GM12878 (cell line): ENCODE data around the gene EPHA2. TPM values are rescaled to one million over a fixed set of nuclear protein-coding genes. Genes with fewer than 3 reads are reported as not detected.

ENCODE experiments used
- ATAC-seq: fragments of 200-7000 bp; cut with Tn5 transposase; 3 replicates; pipeline ENCODE4 v1.9.1; 2020; ENCODE audit warnings: mild to moderate bottlenecking, moderate library complexity
- BruUV-seq: library from RNA; stranded (reverse); fragments of 400-500 nt; replicated peaks from 2 replicates; lab custom pipeline; 2021; lab: Mats Ljungman, UMichigan
- CTCF ChIA-PET: fragments of 300-600 bp; sonication (Branson Sonifier 250); formaldehyde crosslinking; extraction: SDS; loops from one replicate; lab custom pipeline; 2021; ENCODE audit warnings: inconsistent platforms; lab: Yijun Ruan, JAX
- POLR2A ChIA-PET: fragments of 350-600 bp; formaldehyde crosslinking; extraction: SDS; loops from one replicate; lab custom pipeline; 2021; ENCODE audit warnings: inconsistent platforms; lab: Charles Lee
- RAD21 ChIA-PET: fragments of 300-600 bp; sonication (Branson Sonifier 250); formaldehyde crosslinking; loops from one replicate; lab custom pipeline; 2023; ENCODE audit warnings: antibody characterized with exemption; ENCODE audit not compliant: unreplicated experiment; lab: Charles Lee
- SMC1A ChIA-PET: fragments of 300-600 bp; sonication (Branson Sonifier 250); formaldehyde crosslinking; loops from one replicate; lab custom pipeline; 2023; ENCODE audit not compliant: unreplicated experiment, uncharacterized antibody; lab: Charles Lee
- DNase-seq: peaks from one replicate; pipeline ENCODE4 v3.0.0-alpha.2; 2011; ENCODE audit warnings: low read depth, low spot score
- FAIRE-seq: peaks from 3 replicates; lab custom pipeline; 2011; peaks lifted over from hg19 to GRCh38; lab: Jason Lieb, UNC
- H2AFZ ChIP-seq: 2 replicates; pipeline ENCODE4 v1.6.0; 2011; ENCODE audit warnings: low read depth, low read length, control low read depth; ENCODE audit not compliant: control insufficient read depth
- H3K27ac ChIP-seq: 2 replicates; pipeline ENCODE4 v1.5.1; 2011; ENCODE audit warnings: control low read depth; ENCODE audit not compliant: control insufficient read depth, insufficient read depth
- H3K27me3 ChIP-seq, 2 experiments: replicated peaks in 1 of 2; 2 replicates each; pipeline versions ENCODE4 v1.6.0 to v1.6.1; 2011; ENCODE audit warnings: low read length in 1 of 2; ENCODE audit not compliant: control insufficient read depth in 2 of 2, insufficient read depth in 2 of 2
- H3K36me3 ChIP-seq, 2 experiments: 2 replicates each; pipeline ENCODE4 v1.5.1; 2011; ENCODE audit warnings: low read length in 1 of 2; ENCODE audit not compliant: control insufficient read depth in 2 of 2, insufficient read depth in 2 of 2
- H3K4me1 ChIP-seq: 2 replicates; pipeline ENCODE4 v1.6.1; 2011; ENCODE audit warnings: mild to moderate bottlenecking, low read length, moderate library complexity, mixed read lengths; ENCODE audit not compliant: control insufficient read depth, insufficient read depth
- H3K4me2 ChIP-seq: 2 replicates; pipeline ENCODE4 v1.6.0; 2011; ENCODE audit warnings: control low read depth; ENCODE audit not compliant: control insufficient read depth, insufficient read depth
- H3K4me3 ChIP-seq: fragments of 200-600 bp; sonication (generic); 2 replicates; pipeline ENCODE4 v1.5.1; 2016
- H3K79me2 ChIP-seq: 2 replicates; pipeline ENCODE4 v1.6.0; 2011; ENCODE audit warnings: low read length; ENCODE audit not compliant: control insufficient read depth, insufficient read depth
- H3K9ac ChIP-seq: 2 replicates; pipeline ENCODE4 v1.8.0; 2011; ENCODE audit warnings: low read length, control low read depth, mixed read lengths; ENCODE audit not compliant: control insufficient read depth, insufficient read depth
- H3K9me3 ChIP-seq: replicated peaks from 3 replicates; pipeline ENCODE4 v1.5.1; 2011; ENCODE audit warnings: mild to moderate bottlenecking, low read length; ENCODE audit not compliant: control insufficient read depth, insufficient read depth
- H4K20me1 ChIP-seq: 2 replicates; pipeline ENCODE4 v1.6.0; 2011; ENCODE audit not compliant: control insufficient read depth, insufficient read depth
- BCL11A ChIP-seq: IDR thresholded peaks from 2 replicates; pipeline ENCODE4 v1.6.1; 2011; ENCODE audit warnings: low read depth, low read length
- DPF2 ChIP-seq: fragments of 450-650 bp; IDR thresholded peaks from 2 replicates; pipeline ENCODE4 v1.6.1; 2017; ENCODE audit warnings: mild to moderate bottlenecking
- EGR1 ChIP-seq, 2 experiments: IDR thresholded peaks; 1 replicate in 1 of 2; 2 replicates in 1 of 2; pipeline ENCODE4 v1.6.1; 2011 to 2012; ENCODE audit warnings: low read depth in 2 of 2, low read length in 2 of 2, borderline replicate concordance in 1 of 2, mild to moderate bottlenecking in 1 of 2, moderate library complexity in 1 of 2
- GATAD2B ChIP-seq: fragments of 450-650 bp; conservative IDR thresholded peaks from 2 replicates; pipeline ENCODE4 v1.6.1; 2017; ENCODE audit warnings: low read depth, mild to moderate bottlenecking, moderate library complexity
- KAT2A ChIP-seq: conservative IDR thresholded peaks from 2 replicates; pipeline ENCODE4 v1.6.1; 2011; ENCODE audit warnings: low read depth, low read length; ENCODE audit not compliant: control insufficient read depth
- NBN ChIP-seq: fragments of 450-650 bp; IDR thresholded peaks from 2 replicates; pipeline ENCODE4 v1.6.1; 2016
- NRF1 ChIP-seq: conservative IDR thresholded peaks from 2 replicates; pipeline ENCODE4 v1.6.1; 2011; ENCODE audit warnings: mild to moderate bottlenecking, low read depth, low read length, improper control_type of control experiment
- TARDBP ChIP-seq: IDR thresholded peaks from 2 replicates; pipeline ENCODE4 v1.6.1; 2016; ENCODE audit warnings: borderline replicate concordance
- TCF7 ChIP-seq: IDR thresholded peaks from 2 replicates; pipeline ENCODE4 v1.6.1; 2014; ENCODE audit warnings: antibody characterized with exemption, borderline replicate concordance
- ZBED1 ChIP-seq: IDR thresholded peaks from 2 replicates; pipeline ENCODE4 v1.6.1; 2016; ENCODE audit warnings: borderline replicate concordance
- WGBS: methylation state at CpG from one replicate; pipeline ENCODE4 v1.1.6; 2016; ENCODE audit warnings: low lambda C conversion rate; ENCODE audit not compliant: insufficient replicate concordance, insufficient coverage; ENCODE audit errors: missing lambda C conversion rate; 5-methylcytosine and 5-hydroxymethylcytosine counted together
- in situ Hi-C: fragments of 300-500 bp; cut with MboI; formaldehyde crosslinking; loops from 9 replicates; pipeline ENCODE4 v1.14.3; 2018; ENCODE audit warnings: mixed read lengths
- intact Hi-C: fragments of 100-400 bp; cut with micrococcal nuclease; formaldehyde crosslinking; loops from one replicate; pipeline ENCODE4 v1.14.2; 2022; ENCODE audit not compliant: unreplicated experiment
- polyA plus RNA-seq, 11 experiments: library from polyadenylated mRNA; depleted of rRNA in 4 of 11; unstranded in 6 of 11; stranded (reverse) in 5 of 11; fragments of >200 nt; fragmentation: Nextera tagmentation in 4 of 11; fragmentation: Illumina TruSeq in 1 of 11; extraction: Ambion mirVana in 4 of 11; extraction: Trizol in 1 of 11; gene quantifications; 1 replicate in 1 of 11; 2 replicates in 10 of 11; pipeline versions ENCODE4 v1.2.1 to v1.2.3, GENCODE V29; 2011 to 2016; ENCODE audit warnings: inconsistent platforms in 2 of 11, missing spikeins in 2 of 11, low read depth in 1 of 11
- total RNA-seq, 4 experiments: library from RNA; depleted of rRNA in 3 of 4; stranded (reverse); fragments of >200 nt in 3 of 4; fragmentation: Illumina TruSeq in 1 of 4; extraction: Trizol in 1 of 4; gene quantifications; 2 replicates each; pipeline versions ENCODE4 v1.2.1 to v1.2.3, GENCODE V29; 2013 to 2021
- TF ChIP-seq, protein P1 (sequence below): fragments of 450-650 bp; IDR thresholded peaks from 2 replicates; pipeline ENCODE4 v1.6.1; 2017; ENCODE audit warnings: mild to moderate bottlenecking, low read depth, inconsistent platforms; ENCODE audit not compliant: poor library complexity, severe bottlenecking

EPHA2 gene
- total and polyA plus RNA-seq, 10 of the 15 experiments (the other 5 are each of a cell fraction or from before 2014, with no cell fraction given), result 0.04 to 0.51 (median 0.23) TPM; not detected in 2

GRCh38 chr1:16077406-16078245 is 78.2 kb downstream of the EPHA2 start:
- no peak overlapping the region for H2AFZ ChIP-seq
- ATAC-seq, result no peak
- H3K27ac ChIP-seq, result no peak overlapping the region
- 40% methylated on average over 12 of the region's 12 CpGs for WGBS
- ChIA-PET RAD21 (interaction anchor here (0.6 to 9.7 kb wide), 10 partner anchors 7 to 276 kb away, joined by 3 to 223 read pairs (median 7); no protein-coding TSS in a partner anchor), SMC1A (interaction anchor here (0.6 to 4.9 kb wide), 8 partner anchors 82 to 398 kb away, joined by 3 to 63 read pairs (median 6); no protein-coding TSS in a partner anchor), POLR2A (interaction anchor here (1.1 kb wide), 1 partner anchor 363 kb away, joined by 5 read pairs; the partner anchor contains the start of gene NECAP2), CTCF (interaction anchor here (0.9 to 10.0 kb wide), 12 partner anchors 9 to 347 kb away, joined by 3 to 375 read pairs (median 14); no protein-coding TSS in a partner anchor)
- no peak for DNase-seq
- no peaks in the 10 kb centered on the region for H3K9me3 ChIP-seq
- H3K9ac ChIP-seq, result no peak overlapping the region
- in situ Hi-C loops, result loop anchor here (5.0 kb wide), 2 partner anchors 165 to 285 kb away; no protein-coding TSS in a partner anchor
- H3K36me3 ChIP-seq, result no peaks in the 10 kb centered on the region
- no peak overlapping the region for H3K4me3 ChIP-seq
- H3K79me2 ChIP-seq, result no peaks in the 10 kb centered on the region
- H3K27me3 ChIP-seq, result peaks cover 1 to 3% of the 10 kb centered on the region in 2 experiments; a peak in 1 of 4 replicates
- BruUV-seq, result no TSS peak
- intact Hi-C loops, result loop anchor here (2.0 kb wide), 1 partner anchor 285 kb away; no protein-coding TSS in a partner anchor
- H3K4me1 ChIP-seq, result peaks cover 8% of the 10 kb centered on the region
- no peak for FAIRE-seq
- H3K4me2 ChIP-seq, result no peak overlapping the region
- H4K20me1 ChIP-seq, result no peaks in the 10 kb centered on the region
- TF ChIP-seq, protein P1, sequence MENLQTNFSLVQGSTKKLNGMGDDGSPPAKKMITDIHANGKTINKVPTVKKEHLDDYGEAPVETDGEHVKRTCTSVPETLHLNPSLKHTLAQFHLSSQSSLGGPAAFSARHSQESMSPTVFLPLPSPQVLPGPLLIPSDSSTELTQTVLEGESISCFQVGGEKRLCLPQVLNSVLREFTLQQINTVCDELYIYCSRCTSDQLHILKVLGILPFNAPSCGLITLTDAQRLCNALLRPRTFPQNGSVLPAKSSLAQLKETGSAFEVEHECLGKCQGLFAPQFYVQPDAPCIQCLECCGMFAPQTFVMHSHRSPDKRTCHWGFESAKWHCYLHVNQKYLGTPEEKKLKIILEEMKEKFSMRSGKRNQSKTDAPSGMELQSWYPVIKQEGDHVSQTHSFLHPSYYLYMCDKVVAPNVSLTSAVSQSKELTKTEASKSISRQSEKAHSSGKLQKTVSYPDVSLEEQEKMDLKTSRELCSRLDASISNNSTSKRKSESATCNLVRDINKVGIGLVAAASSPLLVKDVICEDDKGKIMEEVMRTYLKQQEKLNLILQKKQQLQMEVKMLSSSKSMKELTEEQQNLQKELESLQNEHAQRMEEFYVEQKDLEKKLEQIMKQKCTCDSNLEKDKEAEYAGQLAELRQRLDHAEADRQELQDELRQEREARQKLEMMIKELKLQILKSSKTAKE, result no peak
- TF ChIP-seq KAT2A (no peak), DPF2 (no peak), BCL11A (no peak), ZBED1 (no peak), GATAD2B (no peak), NBN (no peak), EGR1 (IDR thresholded peaks at IDR 0.05; ENCODE audit: borderline replicate concordance in 1 of 2, low read depth in 2 of 2, low read length in 2 of 2) (no peak), TCF7 (no peak), NRF1 (no peak), TARDBP (no peak)
